HepG2 (cell line): ENCODE measurements around the gene PITRM1.

Experiments used
- CBX2 ChIP-seq, 2 experiments: fragments of 200-600 bp in 1 of 2; sonication (generic); formaldehyde crosslinking in 1 of 2; IDR thresholded peaks; 2 replicates each; pipeline versions ENCODE4 v1.7.0 to v1.8.1; 2018 to 2022; ENCODE audit warnings: low read depth in 2 of 2, low read length in 1 of 2, mild to moderate bottlenecking in 1 of 2, missing genetic modification reagents in 1 of 2
- MYNN ChIP-seq: sonication (generic); formaldehyde crosslinking; IDR thresholded peaks from 2 replicates; pipeline ENCODE4 v1.4.0; 2020; ENCODE audit warnings: mild to moderate bottlenecking, low read depth, missing genetic modification reagents
- TF ChIP-seq, protein P1 (sequence below): sonication (generic); formaldehyde crosslinking; IDR thresholded peaks from 2 replicates; pipeline ENCODE4 v1.5.0; 2020; ENCODE audit warnings: mild to moderate bottlenecking, missing genetic modification reagents, moderate library complexity

DNA sequence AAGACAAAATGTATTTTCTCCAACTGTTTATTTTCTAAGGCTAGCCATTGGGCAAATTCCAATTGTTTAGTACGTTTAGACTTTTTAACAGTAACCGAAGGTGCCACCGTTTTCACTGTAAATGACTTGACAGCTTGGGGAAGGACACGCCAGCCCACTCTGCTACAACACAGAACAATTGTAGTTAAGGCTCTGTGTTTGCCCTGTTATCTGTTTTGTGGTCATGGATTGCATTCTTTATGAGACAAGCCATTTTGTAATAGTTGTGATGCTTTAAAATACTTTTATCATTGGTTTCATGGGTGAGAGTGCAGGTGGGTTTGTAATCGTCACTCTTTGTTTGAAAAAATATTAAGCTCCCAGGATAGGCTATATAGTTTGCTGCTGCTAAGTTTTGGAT, 6.6 kb upstream of the PITRM1 start:
- TF ChIP-seq, protein P1, sequence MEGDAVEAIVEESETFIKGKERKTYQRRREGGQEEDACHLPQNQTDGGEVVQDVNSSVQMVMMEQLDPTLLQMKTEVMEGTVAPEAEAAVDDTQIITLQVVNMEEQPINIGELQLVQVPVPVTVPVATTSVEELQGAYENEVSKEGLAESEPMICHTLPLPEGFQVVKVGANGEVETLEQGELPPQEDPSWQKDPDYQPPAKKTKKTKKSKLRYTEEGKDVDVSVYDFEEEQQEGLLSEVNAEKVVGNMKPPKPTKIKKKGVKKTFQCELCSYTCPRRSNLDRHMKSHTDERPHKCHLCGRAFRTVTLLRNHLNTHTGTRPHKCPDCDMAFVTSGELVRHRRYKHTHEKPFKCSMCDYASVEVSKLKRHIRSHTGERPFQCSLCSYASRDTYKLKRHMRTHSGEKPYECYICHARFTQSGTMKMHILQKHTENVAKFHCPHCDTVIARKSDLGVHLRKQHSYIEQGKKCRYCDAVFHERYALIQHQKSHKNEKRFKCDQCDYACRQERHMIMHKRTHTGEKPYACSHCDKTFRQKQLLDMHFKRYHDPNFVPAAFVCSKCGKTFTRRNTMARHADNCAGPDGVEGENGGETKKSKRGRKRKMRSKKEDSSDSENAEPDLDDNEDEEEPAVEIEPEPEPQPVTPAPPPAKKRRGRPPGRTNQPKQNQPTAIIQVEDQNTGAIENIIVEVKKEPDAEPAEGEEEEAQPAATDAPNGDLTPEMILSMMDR (CRISPR knock-in tag), result no peak
- TF ChIP-seq MYNN (CRISPR knock-in tag) (no peak), CBX2 (IDR thresholded peaks at IDR 0.05; ENCODE audit: low read depth, low read length) (no peak), CBX2 (CRISPR knock-in tag; IDR thresholded peaks at IDR 0.05; ENCODE audit: low read depth) (no peak)
